ENCODE results near the gene PARD3B. TPM values are rescaled to one million over a fixed set of nuclear protein-coding genes. Genes with fewer than 3 reads are reported as not detected.
A peak's percentile ranks its signal among the peaks of the same experiment; 100 is the strongest.

PARD3B gene
- total RNA-seq, 1 experiment from 2014 or later, result 5.1 TPM

GRCh38 chr2:205425102-205425501 lies 879.8 kb downstream of the PARD3B start:
- H3K36me3 ChIP-seq, result no peaks in the 10 kb centered on the region
- no peak overlapping the region for H3K4me3 ChIP-seq
- H3K27ac ChIP-seq, result no peak overlapping the region
- no peaks in the 10 kb centered on the region for H3K27me3 ChIP-seq
- no peak for DNase-seq
- H3K4me1 ChIP-seq, result peaks cover 4% of the 10 kb centered on the region; the same call in 1 of the 2 replicates
- no peaks in the 10 kb centered on the region for H3K9me3 ChIP-seq (replicated peaks)

GRCh38 chr2:205427112-205427511 lies 881.8 kb downstream of the PARD3B start:
- H3K4me1 ChIP-seq, result peaks cover 4% of the 10 kb centered on the region; the same call in 1 of the 2 replicates
- no peak overlapping the region for H3K4me3 ChIP-seq
- H3K27me3 ChIP-seq, result no peaks in the 10 kb centered on the region
- no peak overlapping the region for H3K27ac ChIP-seq
- H3K9me3 ChIP-seq (replicated peaks), result no peaks in the 10 kb centered on the region
- no peaks in the 10 kb centered on the region for H3K36me3 ChIP-seq
- DNase-seq, result no peak

- Histone ChIP-seq H3K27me3 (no peaks in the 10 kb centered on the region), H3K27ac (no peak overlapping the region), H3K36me3 (no peaks in the 10 kb centered on the region), H3K4me1 (peaks cover 4% of the 10 kb centered on the region; the same call in 1 of the 2 replicates), H3K9me3 (replicated peaks) (0 out of 2 replicates have a peak, but pooled peaks cover 2% of the 10 kb centered on the region), H3K4me3 (no peak overlapping the region)
- no peak for DNase-seq
Measured at GRCh38 chr2:205428811-205429210, 883.5 kb downstream of the PARD3B start.

GRCh38 chr2:205435970-205436369 lies 890.7 kb downstream of the PARD3B start:
- no peaks in the 10 kb centered on the region for H3K27me3 ChIP-seq
- no peak overlapping the region for H3K27ac ChIP-seq
- H3K4me1 ChIP-seq, result no peaks in the 10 kb centered on the region
- no peaks in the 10 kb centered on the region for H3K36me3 ChIP-seq
- no peak overlapping the region for H3K4me3 ChIP-seq
- no peak for DNase-seq
- 0 out of 2 replicates have a peak, but pooled peaks cover 3% of the 10 kb centered on the region for H3K9me3 ChIP-seq (replicated peaks)

GRCh38 chr2:205438241-205438640 lies 893.0 kb downstream of the PARD3B start:
- Histone ChIP-seq H3K4me1 (no peaks in the 10 kb centered on the region), H3K9me3 (replicated peaks) (0 out of 2 replicates have a peak, but pooled peaks cover 3% of the 10 kb centered on the region), H3K36me3 (no peaks in the 10 kb centered on the region), H3K4me3 (no peak overlapping the region), H3K27me3 (no peaks in the 10 kb centered on the region), H3K27ac (no peak overlapping the region)
- no peak for DNase-seq

- Histone ChIP-seq H3K4me3 (no peak overlapping the region), H3K27me3 (no peaks in the 10 kb centered on the region), H3K27ac (no peak overlapping the region), H3K36me3 (no peaks in the 10 kb centered on the region), H3K4me1 (no peaks in the 10 kb centered on the region), H3K9me3 (replicated peaks) (no peaks in the 10 kb centered on the region)
- DNase-seq, result no peak
Measured at GRCh38 chr2:205439621-205440020, 894.3 kb downstream of the PARD3B start.

GRCh38 chr2:205441524-205441923 lies 896.2 kb downstream of the PARD3B start:
- Histone ChIP-seq H3K4me1 (no peaks in the 10 kb centered on the region), H3K4me3 (no peak overlapping the region), H3K36me3 (no peaks in the 10 kb centered on the region), H3K9me3 (replicated peaks) (no peaks in the 10 kb centered on the region), H3K27ac (no peak overlapping the region), H3K27me3 (no peaks in the 10 kb centered on the region)
- DNase-seq, result no peak

GRCh38 chr2:205448189-205448588 lies 902.9 kb downstream of the PARD3B start:
- Histone ChIP-seq H3K9me3 (replicated peaks) (no peaks in the 10 kb centered on the region), H3K36me3 (no peaks in the 10 kb centered on the region), H3K4me3 (no peak overlapping the region), H3K4me1 (peaks cover 15% of the 10 kb centered on the region), H3K27ac (no peak overlapping the region), H3K27me3 (no peaks in the 10 kb centered on the region)
- DNase-seq, result no peak

- DNase-seq, result peak; percentile 11 to 61
- no peak overlapping the region for H3K4me3 ChIP-seq
- H3K4me1 ChIP-seq, result peaks cover 17% of the 10 kb centered on the region
- no peaks in the 10 kb centered on the region for H3K36me3 ChIP-seq
- H3K9me3 ChIP-seq (replicated peaks), result 0 out of 2 replicates have a peak, but pooled peaks cover 4% of the 10 kb centered on the region
- H3K27me3 ChIP-seq, result no peaks in the 10 kb centered on the region
- H3K27ac ChIP-seq, result peak overlapping the region; percentile 33
Measured at GRCh38 chr2:205451901-205452512, 906.7 kb downstream of the PARD3B start.

GRCh38 chr2:205453202-205453601 lies 907.9 kb downstream of the PARD3B start:
- no peak overlapping the region for H3K4me3 ChIP-seq
- no peak overlapping the region for H3K27ac ChIP-seq
- H3K4me1 ChIP-seq, result peaks cover 17% of the 10 kb centered on the region
- 0 out of 2 replicates have a peak, but pooled peaks cover 4% of the 10 kb centered on the region for H3K9me3 ChIP-seq (replicated peaks)
- DNase-seq, result no peak
- no peaks in the 10 kb centered on the region for H3K36me3 ChIP-seq
- no peaks in the 10 kb centered on the region for H3K27me3 ChIP-seq

- DNase-seq, result no peak
- Histone ChIP-seq H3K9me3 (replicated peaks) (0 out of 2 replicates have a peak, but pooled peaks cover 4% of the 10 kb centered on the region), H3K27me3 (no peaks in the 10 kb centered on the region), H3K4me3 (no peak overlapping the region), H3K4me1 (peaks cover 13% of the 10 kb centered on the region), H3K27ac (no peak overlapping the region), H3K36me3 (no peaks in the 10 kb centered on the region)
Measured at GRCh38 chr2:205456682-205457081, 911.4 kb downstream of the PARD3B start.

- H3K9me3 ChIP-seq (replicated peaks), result peaks cover 4% of the 10 kb centered on the region; the same call in 1 of the 2 replicates
- H3K4me3 ChIP-seq, result no peak overlapping the region
- no peak overlapping the region for H3K27ac ChIP-seq
- H3K4me1 ChIP-seq, result peaks cover 21% of the 10 kb centered on the region
- no peaks in the 10 kb centered on the region for H3K27me3 ChIP-seq
- H3K36me3 ChIP-seq, result no peaks in the 10 kb centered on the region; the same call in 1 of the 2 replicates
- no peak for DNase-seq
Measured at GRCh38 chr2:205460217-205460616, 914.9 kb downstream of the PARD3B start.

GRCh38 chr2:205461169-205461568 lies 915.9 kb downstream of the PARD3B start:
- DNase-seq, result no peak
- Histone ChIP-seq H3K27ac (no peak overlapping the region), H3K4me3 (no peak overlapping the region), H3K4me1 (peaks cover 20% of the 10 kb centered on the region), H3K9me3 (replicated peaks) (peaks cover under 1% of the 10 kb centered on the region; the same call in 1 of the 2 replicates), H3K27me3 (no peaks in the 10 kb centered on the region), H3K36me3 (no peaks in the 10 kb centered on the region; the same call in 1 of the 2 replicates)

- Histone ChIP-seq H3K27me3 (no peaks in the 10 kb centered on the region), H3K4me3 (no peak overlapping the region), H3K36me3 (no peaks in the 10 kb centered on the region; the same call in 1 of the 2 replicates), H3K4me1 (peaks cover 20% of the 10 kb centered on the region), H3K9me3 (replicated peaks) (no peaks in the 10 kb centered on the region; the same call in 1 of the 2 replicates), H3K27ac (no peak overlapping the region)
- no peak for DNase-seq
Measured at GRCh38 chr2:205461678-205462665, 916.7 kb downstream of the PARD3B start.
